ENCODE data around the gene FAM13A. TPM values are rescaled to one million over a fixed set of nuclear protein-coding genes. Genes with fewer than 3 reads are reported as not detected.

FAM13A gene
- total RNA-seq, 2 experiments from 2014 or later, result 9.6 to 10.2 TPM

DNA sequence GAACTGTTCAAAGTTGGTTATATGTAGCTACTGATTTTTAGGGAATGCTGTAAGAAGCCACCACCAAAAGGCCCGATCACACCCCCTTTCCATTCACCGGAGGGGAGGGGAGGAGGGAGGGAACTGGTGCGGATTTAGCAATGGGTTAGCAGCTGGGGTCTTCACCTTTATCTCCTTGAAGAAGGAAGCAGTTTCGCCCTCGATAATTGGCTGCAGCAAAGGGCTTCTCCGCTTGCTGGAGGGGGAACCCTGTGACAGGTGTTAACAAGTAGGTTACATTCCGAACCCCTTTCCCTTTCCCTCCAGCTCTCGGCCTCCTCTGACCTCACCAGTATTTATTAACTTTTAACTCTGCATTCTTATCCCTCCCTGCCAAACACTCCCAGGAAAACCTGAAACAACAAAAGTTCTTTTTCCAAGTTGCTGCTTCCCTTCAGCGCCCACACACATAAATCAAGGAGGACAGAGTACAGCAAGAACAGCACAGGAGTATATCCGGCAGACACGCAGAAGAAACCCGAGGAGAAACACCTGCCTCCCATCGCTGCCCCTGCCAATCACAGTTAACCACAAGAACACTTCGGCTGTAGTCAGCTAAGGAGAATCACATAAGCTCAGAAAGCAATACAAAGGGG is 319.6 kb downstream of the FAM13A start:
- Mint-ChIP-seq H3K4me1 (ENCODE audit: low read depth) (peaks cover 33% of the 10 kb centered on the region), H3K4me3 (peak overlapping the region; percentile 76), H3K27ac (peak overlapping the region; percentile 66), H3K9me3 (no peaks in the 10 kb centered on the region), H3K27me3 (no peaks in the 10 kb centered on the region), H3K36me3 (ENCODE audit: low read depth) (no peaks in the 10 kb centered on the region)
- ATAC-seq (ENCODE audit: poor library complexity) (peak; percentile 97), DNase-seq (peak in 11 of 14 experiments; percentile 13 to 56 (median 35))
- Histone ChIP-seq H3K4me1 (ENCODE audit: insufficient read depth, low read length) (peaks cover 17% of the 10 kb centered on the region), H3K36me3 (ENCODE audit: insufficient read depth, low read length) (peaks cover 5% of the 10 kb centered on the region), H3K4me3 (ENCODE audit: low read length) (peak overlapping the region; percentile 26), H3K9me3 (ENCODE audit: control insufficient read depth in 1 of 2, insufficient read depth in 1 of 2, low read length in 2 of 2) (no peaks in the 10 kb centered on the region), H3K27me3 (ENCODE audit: control insufficient read depth in 1 of 2, insufficient read depth in 2 of 2, low read length in 2 of 2) (no peaks in the 10 kb centered on the region), H3K27ac (ENCODE audit: low read depth in 1 of 2, low read length in 2 of 2) (no peak overlapping the region)
- TF ChIP-seq, protein P1, sequence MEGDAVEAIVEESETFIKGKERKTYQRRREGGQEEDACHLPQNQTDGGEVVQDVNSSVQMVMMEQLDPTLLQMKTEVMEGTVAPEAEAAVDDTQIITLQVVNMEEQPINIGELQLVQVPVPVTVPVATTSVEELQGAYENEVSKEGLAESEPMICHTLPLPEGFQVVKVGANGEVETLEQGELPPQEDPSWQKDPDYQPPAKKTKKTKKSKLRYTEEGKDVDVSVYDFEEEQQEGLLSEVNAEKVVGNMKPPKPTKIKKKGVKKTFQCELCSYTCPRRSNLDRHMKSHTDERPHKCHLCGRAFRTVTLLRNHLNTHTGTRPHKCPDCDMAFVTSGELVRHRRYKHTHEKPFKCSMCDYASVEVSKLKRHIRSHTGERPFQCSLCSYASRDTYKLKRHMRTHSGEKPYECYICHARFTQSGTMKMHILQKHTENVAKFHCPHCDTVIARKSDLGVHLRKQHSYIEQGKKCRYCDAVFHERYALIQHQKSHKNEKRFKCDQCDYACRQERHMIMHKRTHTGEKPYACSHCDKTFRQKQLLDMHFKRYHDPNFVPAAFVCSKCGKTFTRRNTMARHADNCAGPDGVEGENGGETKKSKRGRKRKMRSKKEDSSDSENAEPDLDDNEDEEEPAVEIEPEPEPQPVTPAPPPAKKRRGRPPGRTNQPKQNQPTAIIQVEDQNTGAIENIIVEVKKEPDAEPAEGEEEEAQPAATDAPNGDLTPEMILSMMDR (IDR thresholded peaks at IDR 0.05), result no peak
- intact Hi-C loops (cut with DNase I, micrococcal nuclease), result no loop called here
- CTCF ChIA-PET, result interaction anchor here (0.5 kb wide), 1 partner anchor 882 kb away, joined by 3 read pairs; no protein-coding TSS in a partner anchor
- POLR2A ChIA-PET, result interaction anchor here (0.8 to 1.6 kb wide), 3 partner anchors 10 to 283 kb away, joined by 3 to 6 read pairs (median 3); no protein-coding TSS in a partner anchor

DNA sequence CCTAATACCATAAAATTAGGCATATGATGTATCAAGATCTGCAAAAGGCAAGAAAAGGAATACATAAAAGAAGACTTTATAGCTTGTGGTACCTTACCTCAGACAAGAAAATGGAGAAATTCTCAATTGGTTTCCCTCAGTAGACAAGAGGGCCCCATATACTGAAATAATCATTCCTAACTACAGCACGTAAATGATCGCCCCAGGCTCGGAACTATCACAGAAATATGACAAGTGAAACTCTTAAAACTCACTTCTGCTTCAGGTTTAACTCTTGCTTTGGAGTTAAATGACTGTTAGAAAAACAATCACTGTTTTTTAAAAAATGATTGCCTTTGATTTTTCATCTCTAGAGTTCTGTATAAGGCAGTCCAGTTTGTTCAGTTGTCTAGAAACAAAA is 320.7 kb downstream of the FAM13A start:
- intact Hi-C loops (cut with DNase I, micrococcal nuclease), result no loop called here
- Mint-ChIP-seq H3K27me3 (no peaks in the 10 kb centered on the region), H3K36me3 (ENCODE audit: low read depth) (no peaks in the 10 kb centered on the region), H3K27ac (peak overlapping the region; percentile 66), H3K4me3 (no peak overlapping the region), H3K9me3 (no peaks in the 10 kb centered on the region), H3K4me1 (ENCODE audit: low read depth) (peaks cover 33% of the 10 kb centered on the region)
- no peak overlapping the region for H3K27ac ChIP-seq (ENCODE audit: low read depth in 1 of 2, low read length in 2 of 2)
- H3K4me1 ChIP-seq (ENCODE audit: insufficient read depth, low read length), result peaks cover 17% of the 10 kb centered on the region
- no peaks in the 10 kb centered on the region for H3K27me3 ChIP-seq (ENCODE audit: control insufficient read depth in 1 of 2, insufficient read depth in 2 of 2, low read length in 2 of 2)
- no peaks in the 10 kb centered on the region for H3K9me3 ChIP-seq (ENCODE audit: control insufficient read depth in 1 of 2, insufficient read depth in 1 of 2, low read length in 2 of 2)
- no peak overlapping the region for H3K4me3 ChIP-seq (ENCODE audit: low read length)
- ChIA-PET POLR2A (no interaction called here), CTCF (no interaction called here)
- no peak for DNase-seq
- no peak for ATAC-seq (ENCODE audit: poor library complexity)
- H3K36me3 ChIP-seq (ENCODE audit: insufficient read depth, low read length), result peaks cover 8% of the 10 kb centered on the region
- TF ChIP-seq, protein P1 (IDR thresholded peaks at IDR 0.05), result no peak

DNA sequence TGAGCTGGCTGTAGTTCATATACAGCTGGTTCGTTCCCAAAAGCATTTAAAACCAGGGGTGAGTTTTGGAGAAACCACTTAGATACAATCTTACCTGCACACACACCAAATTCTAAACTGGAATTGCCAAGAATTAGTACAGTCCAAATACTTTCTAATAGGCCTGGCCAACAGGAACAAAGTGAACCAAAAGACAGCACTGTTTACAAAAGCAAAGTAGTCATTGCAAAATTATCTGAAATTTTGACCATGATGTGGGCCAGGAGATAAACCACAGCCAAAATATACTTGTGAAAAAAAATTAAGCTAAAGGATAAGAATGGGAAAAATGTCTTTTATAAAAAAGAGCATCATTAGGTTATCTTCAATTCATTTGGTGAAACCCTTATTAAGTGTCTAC is 321.4 kb downstream of the FAM13A start:
- no peak for DNase-seq
- no peak overlapping the region for H3K4me3 ChIP-seq (ENCODE audit: low read length)
- POLR2A ChIA-PET, result no interaction called here
- H3K36me3 Mint-ChIP-seq (ENCODE audit: low read depth), result peaks cover 4% of the 10 kb centered on the region
- H3K27me3 ChIP-seq (ENCODE audit: control insufficient read depth in 1 of 2, insufficient read depth in 2 of 2, low read length in 2 of 2), result no peaks in the 10 kb centered on the region
- H3K27ac Mint-ChIP-seq, result peak overlapping the region; percentile 19
- H3K27me3 Mint-ChIP-seq, result no peaks in the 10 kb centered on the region
- CTCF ChIA-PET, result interaction anchor here (0.8 kb wide), 1 partner anchor 8 kb away, joined by 3 read pairs; no protein-coding TSS in a partner anchor
- peaks cover 17% of the 10 kb centered on the region for H3K4me1 ChIP-seq (ENCODE audit: insufficient read depth, low read length)
- ATAC-seq (ENCODE audit: poor library complexity), result no peak
- H3K27ac ChIP-seq (ENCODE audit: low read depth in 1 of 2, low read length in 2 of 2), result no peak overlapping the region
- intact Hi-C loops (cut with DNase I, micrococcal nuclease), result no loop called here
- H3K4me1 Mint-ChIP-seq (ENCODE audit: low read depth), result peaks cover 33% of the 10 kb centered on the region
- H3K36me3 ChIP-seq (ENCODE audit: insufficient read depth, low read length), result peaks cover 14% of the 10 kb centered on the region
- TF ChIP-seq, protein P1 (IDR thresholded peaks at IDR 0.05), result no peak
- no peak overlapping the region for H3K4me3 Mint-ChIP-seq
- no peaks in the 10 kb centered on the region for H3K9me3 ChIP-seq (ENCODE audit: control insufficient read depth in 1 of 2, insufficient read depth in 1 of 2, low read length in 2 of 2)
- no peaks in the 10 kb centered on the region for H3K9me3 Mint-ChIP-seq
